Prostate gland (tissue), 2 donors: ENCODE measurements around the gene PPP2R5E. TPM values are rescaled to one million over a fixed set of nuclear protein-coding genes. Genes with fewer than 3 reads are reported as not detected.

Experiments used
- DNase-seq: peaks from one replicate; pipeline ENCODE4 v3.0.0-alpha.2; 2019; ENCODE audit warnings: low spot score
- H3K27ac ChIP-seq, 2 donors: fragments of 200-600 bp; sonication (generic); 2 replicates each; pipeline ENCODE4 v1.5.1; 2017 to 2019
- H3K27me3 ChIP-seq: fragments of 200-600 bp; sonication (generic); replicated peaks from 2 replicates; pipeline ENCODE4 v1.5.1; 2019; ENCODE audit not compliant: insufficient read depth
- H3K36me3 ChIP-seq, 2 donors: fragments of 200-600 bp; sonication (generic); 1 replicate in 1 of 2; 2 replicates in 1 of 2; pipeline versions ENCODE4 v1.5.1 to v1.8.1; 2017 to 2019
- H3K4me1 ChIP-seq: fragments of 200-600 bp; sonication (generic); replicated peaks from 2 replicates; pipeline ENCODE4 v1.5.1; 2019
- H3K4me3 ChIP-seq, 2 donors: fragments of 200-600 bp; sonication (generic); 2 replicates each; pipeline ENCODE4 v1.5.1; 2017 to 2019
- H3K9me3 ChIP-seq: fragments of 200-600 bp; sonication (generic); 2 replicates; pipeline ENCODE4 v1.5.1; 2017
- POLR2A ChIP-seq: fragments of 450-650 bp; IDR thresholded peaks from one replicate; pipeline ENCODE4 v1.6.1; 2016; ENCODE audit warnings: antibody characterized with exemption, mild to moderate bottlenecking
- POLR2AphosphoS5 ChIP-seq: sonication (generic); formaldehyde crosslinking; IDR thresholded peaks from one replicate; pipeline ENCODE4 v1.6.1; 2017; ENCODE audit warnings: antibody characterized with exemption
- WGBS: methylation state at CpG from one replicate; pipeline ENCODE4 v1.1.5; 2018; 5-methylcytosine and 5-hydroxymethylcytosine counted together
- intact Hi-C: fragments of 100-400 bp; cut with DNase I; formaldehyde crosslinking; loops from one replicate; pipeline ENCODE4 v1.14.2; 2022
- total RNA-seq, 2 donors: library from RNA; depleted of rRNA; stranded (reverse); fragments of >200 nt; gene quantifications; one replicate each; pipeline ENCODE4 v1.1.0, GENCODE V29; 2016
- TF ChIP-seq, protein P1 (sequence below), 4 experiments: fragments of 200-600 bp in 2 of 4; fragments of 450-650 bp in 2 of 4; sonication (generic) in 2 of 4; IDR thresholded peaks; 1 replicate in 3 of 4; 2 replicates in 1 of 4; pipeline ENCODE4 v1.5.1; 2016 to 2019; ENCODE audit warnings: antibody characterized with exemption in 4 of 4, mild to moderate bottlenecking in 2 of 4, moderate library complexity in 2 of 4

PPP2R5E gene
- total RNA-seq, 2 donors from 2014 or later: 23.5 to 30.0 TPM

DNA sequence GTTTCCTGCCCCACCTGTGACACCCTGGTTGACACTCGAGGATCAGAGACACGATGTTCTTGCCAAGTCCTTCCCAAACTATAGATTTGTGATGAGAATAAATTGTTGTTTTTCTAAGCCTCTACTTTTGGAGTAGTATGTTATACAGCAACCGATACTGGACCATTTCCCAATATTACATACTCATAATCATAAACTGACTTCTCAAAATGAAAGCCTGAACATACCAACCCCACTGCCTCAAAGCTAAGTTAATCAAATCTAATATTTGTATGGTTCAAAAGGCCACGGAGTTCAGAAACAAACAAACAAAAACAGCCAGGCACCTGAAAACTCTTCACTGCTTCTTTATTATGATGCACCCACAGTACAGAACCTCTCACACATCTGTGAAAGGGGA is 172.1 kb downstream of the PPP2R5E start:
- Histone ChIP-seq H3K4me1 (no peaks in the 10 kb centered on the region), H3K27ac (no peak overlapping the region), H3K27me3 (no peaks in the 10 kb centered on the region), H3K36me3 (no peaks in the 10 kb centered on the region), H3K9me3 (no peaks in the 10 kb centered on the region), H3K4me3 (no peak overlapping the region)
- 95% methylated on average over 4 of the region's 4 CpGs for WGBS
- DNase-seq: no peak
- no peak for TF ChIP-seq POLR2A
- TF ChIP-seq POLR2AphosphoS5: no peak
- TF ChIP-seq, protein P1, sequence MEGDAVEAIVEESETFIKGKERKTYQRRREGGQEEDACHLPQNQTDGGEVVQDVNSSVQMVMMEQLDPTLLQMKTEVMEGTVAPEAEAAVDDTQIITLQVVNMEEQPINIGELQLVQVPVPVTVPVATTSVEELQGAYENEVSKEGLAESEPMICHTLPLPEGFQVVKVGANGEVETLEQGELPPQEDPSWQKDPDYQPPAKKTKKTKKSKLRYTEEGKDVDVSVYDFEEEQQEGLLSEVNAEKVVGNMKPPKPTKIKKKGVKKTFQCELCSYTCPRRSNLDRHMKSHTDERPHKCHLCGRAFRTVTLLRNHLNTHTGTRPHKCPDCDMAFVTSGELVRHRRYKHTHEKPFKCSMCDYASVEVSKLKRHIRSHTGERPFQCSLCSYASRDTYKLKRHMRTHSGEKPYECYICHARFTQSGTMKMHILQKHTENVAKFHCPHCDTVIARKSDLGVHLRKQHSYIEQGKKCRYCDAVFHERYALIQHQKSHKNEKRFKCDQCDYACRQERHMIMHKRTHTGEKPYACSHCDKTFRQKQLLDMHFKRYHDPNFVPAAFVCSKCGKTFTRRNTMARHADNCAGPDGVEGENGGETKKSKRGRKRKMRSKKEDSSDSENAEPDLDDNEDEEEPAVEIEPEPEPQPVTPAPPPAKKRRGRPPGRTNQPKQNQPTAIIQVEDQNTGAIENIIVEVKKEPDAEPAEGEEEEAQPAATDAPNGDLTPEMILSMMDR (IDR thresholded peaks at IDR 0.05): no peak
- intact Hi-C loops: no loop called here

DNA sequence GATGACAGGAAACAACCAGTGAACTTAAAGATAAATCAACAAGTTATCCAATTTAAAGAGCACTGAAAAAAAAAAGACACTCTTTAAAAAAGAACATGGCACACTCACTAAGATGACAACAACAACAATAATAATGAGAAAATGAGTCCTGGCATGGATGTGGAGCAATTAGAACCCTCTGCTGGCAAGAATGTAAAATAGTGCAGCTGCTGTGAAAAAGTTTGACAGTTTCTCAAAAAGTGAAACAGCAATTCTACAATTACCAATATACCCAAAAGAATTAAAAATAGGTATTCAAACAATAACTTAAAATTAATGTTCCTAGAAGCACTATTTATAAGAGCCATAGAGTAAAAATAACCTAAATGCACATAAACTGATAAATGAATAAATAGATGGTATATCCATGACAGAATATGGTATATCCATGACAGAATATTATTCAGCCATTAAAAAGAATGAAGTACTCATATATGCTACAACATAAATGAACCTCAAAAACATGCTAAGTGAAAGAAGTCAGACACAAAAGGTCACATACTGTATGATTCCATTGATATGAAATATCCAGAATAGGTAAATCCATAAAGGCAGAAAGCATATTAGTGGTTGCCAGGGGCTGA is 175.3 kb downstream of the PPP2R5E start:
- TF ChIP-seq POLR2A (no peak), POLR2AphosphoS5 (no peak)
- TF ChIP-seq, protein P1 (IDR thresholded peaks at IDR 0.05): no peak
- intact Hi-C loops: no loop called here
- no peak overlapping the region for H3K4me3 ChIP-seq

DNA sequence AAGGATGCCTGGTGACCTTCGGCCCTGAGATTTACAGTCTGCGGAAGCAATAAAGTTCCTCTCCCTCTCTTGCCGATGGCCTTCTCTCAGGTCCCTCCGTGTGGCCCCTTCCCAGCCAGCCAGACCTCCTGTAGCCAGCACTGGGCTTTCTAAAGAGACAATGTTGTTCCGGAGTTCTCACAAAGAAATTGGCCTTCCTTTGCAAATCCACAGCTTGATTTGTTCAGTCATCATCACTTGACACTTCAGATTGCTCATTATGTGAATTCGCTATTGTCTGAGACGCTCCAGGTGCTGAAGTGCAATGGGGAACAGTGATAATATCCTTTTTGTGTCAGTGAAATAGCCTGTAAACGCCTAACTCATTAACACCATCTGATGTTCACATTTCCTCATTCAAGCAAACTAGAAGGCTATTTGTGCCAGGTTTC is 180.8 kb downstream of the PPP2R5E start:
- no peak for DNase-seq
- WGBS: 31% methylated on average over 8 of the region's 8 CpGs
- Histone ChIP-seq H3K27me3 (no peaks in the 10 kb centered on the region), H3K4me1 (no peaks in the 10 kb centered on the region), H3K36me3 (no peaks in the 10 kb centered on the region), H3K4me3 (no peak overlapping the region), H3K9me3 (no peaks in the 10 kb centered on the region), H3K27ac (no peak overlapping the region)
- intact Hi-C loops: no loop called here
- TF ChIP-seq, protein P1 (IDR thresholded peaks at IDR 0.05): no peak
- no peak for TF ChIP-seq POLR2A
- no peak for TF ChIP-seq POLR2AphosphoS5

More for the DNA sequence above, 175.3 kb downstream of the PPP2R5E start:
- no peaks in the 10 kb centered on the region for H3K9me3 ChIP-seq
- H3K27ac ChIP-seq: no peak overlapping the region
- no peak for DNase-seq
- H3K27me3 ChIP-seq: no peaks in the 10 kb centered on the region
- H3K4me1 ChIP-seq: no peaks in the 10 kb centered on the region
- H3K36me3 ChIP-seq: no peaks in the 10 kb centered on the region

GRCh38 chr14:63361790-63362189 is 181.4 kb downstream of the PPP2R5E start:
- no peak overlapping the region for H3K27ac ChIP-seq
- H3K9me3 ChIP-seq: no peaks in the 10 kb centered on the region
- TF ChIP-seq, protein P1 (IDR thresholded peaks at IDR 0.05): no peak
- TF ChIP-seq POLR2AphosphoS5 (no peak), POLR2A (no peak)
- no peaks in the 10 kb centered on the region for H3K27me3 ChIP-seq
- DNase-seq: no peak
- H3K4me1 ChIP-seq: no peaks in the 10 kb centered on the region
- intact Hi-C loops: no loop called here
- no peak overlapping the region for H3K4me3 ChIP-seq
- H3K36me3 ChIP-seq: no peaks in the 10 kb centered on the region
- 61% methylated on average over 4 of the region's 4 CpGs for WGBS

DNA sequence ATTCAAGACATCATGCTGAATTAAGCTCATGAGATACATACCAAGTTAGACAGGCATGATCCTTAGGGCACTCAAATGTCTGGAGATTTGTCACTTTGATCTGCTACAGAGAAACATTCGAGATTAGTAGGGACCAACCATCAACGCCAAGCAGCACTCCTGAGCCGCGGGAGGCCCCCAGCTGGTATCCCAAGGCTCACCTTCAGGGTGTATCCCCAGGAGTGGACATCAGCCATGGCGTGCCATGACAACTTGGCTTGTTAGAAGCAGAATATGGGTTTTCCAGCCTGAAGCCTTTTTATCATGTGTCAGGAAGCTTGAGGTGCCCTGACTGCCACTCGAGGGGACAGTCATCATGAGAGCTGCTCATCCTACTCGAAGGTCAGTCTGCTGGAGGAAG is 185.3 kb downstream of the PPP2R5E start:
- 96% methylated on average over 7 of the region's 7 CpGs for WGBS
- H3K27ac ChIP-seq: no peak overlapping the region
- no peak for TF ChIP-seq POLR2AphosphoS5
- no peak for TF ChIP-seq POLR2A
- TF ChIP-seq, protein P1 (IDR thresholded peaks at IDR 0.05): no peak
- H3K36me3 ChIP-seq: no peaks in the 10 kb centered on the region
- no peaks in the 10 kb centered on the region for H3K4me1 ChIP-seq
- intact Hi-C loops: no loop called here
- DNase-seq: no peak
- H3K9me3 ChIP-seq: no peaks in the 10 kb centered on the region
- H3K27me3 ChIP-seq: no peaks in the 10 kb centered on the region
- no peak overlapping the region for H3K4me3 ChIP-seq
